Measurements from ENCODE around the gene ASIC5.

- TF ChIP-seq CTCF (conservative IDR thresholded peaks at IDR 0.05 in 1 of 2, IDR thresholded peaks at IDR 0.05 in 1 of 2; ENCODE audit: extremely low read depth in 1 of 2, insufficient read depth in 1 of 2, low read depth in 1 of 2, low read length in 2 of 2) (no peak), EZH2 (IDR thresholded peaks at IDR 0.05; ENCODE audit: borderline replicate concordance, low read length) (no peak)
These were observed 66.8 kb downstream of the ASIC5 start for GRCh38 chr4:155799116-155799793.

Measured in mammary epithelial cell (primary cell).